ENCODE measurements around the gene C1QTNF2.

The C1QTNF2 gene

DNA sequence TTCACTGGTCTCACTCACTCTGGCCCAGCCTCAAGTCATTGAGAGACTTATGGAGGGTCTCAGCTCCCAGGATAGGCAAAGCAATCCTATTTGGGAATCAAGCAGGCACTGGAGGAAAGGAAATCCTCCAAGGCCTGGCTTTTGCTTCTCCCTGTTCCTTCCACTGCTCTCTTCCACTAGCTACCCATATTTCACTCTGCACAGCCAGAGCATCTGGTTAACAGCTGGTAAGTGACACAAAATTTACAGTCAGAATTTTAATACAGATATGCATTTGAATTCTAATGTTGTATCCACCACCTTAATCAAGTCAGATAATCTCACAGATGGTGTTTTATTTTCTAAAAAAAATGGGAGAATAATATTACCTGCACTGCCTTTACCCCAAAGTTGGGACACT is 868 bp upstream of the C1QTNF2 start:
- no peak for DNase-seq

DNA sequence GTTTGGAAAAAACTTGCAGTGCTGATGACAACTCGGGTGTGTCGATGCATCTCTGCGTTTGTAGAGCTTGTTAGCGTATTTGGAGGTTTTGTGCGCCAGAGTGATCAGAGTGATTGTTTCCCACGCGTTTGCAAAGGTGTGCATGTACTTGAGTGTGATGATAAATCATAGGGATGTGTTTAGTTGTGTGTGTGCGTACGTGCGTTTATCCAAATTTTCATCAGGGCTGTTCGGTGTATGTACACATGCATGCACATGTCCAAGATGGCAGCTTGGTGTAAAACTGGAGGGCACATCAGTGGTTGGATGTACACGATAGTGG is 248 bp upstream of the C1QTNF2 start:
- DNase-seq, result no peak

DNA sequence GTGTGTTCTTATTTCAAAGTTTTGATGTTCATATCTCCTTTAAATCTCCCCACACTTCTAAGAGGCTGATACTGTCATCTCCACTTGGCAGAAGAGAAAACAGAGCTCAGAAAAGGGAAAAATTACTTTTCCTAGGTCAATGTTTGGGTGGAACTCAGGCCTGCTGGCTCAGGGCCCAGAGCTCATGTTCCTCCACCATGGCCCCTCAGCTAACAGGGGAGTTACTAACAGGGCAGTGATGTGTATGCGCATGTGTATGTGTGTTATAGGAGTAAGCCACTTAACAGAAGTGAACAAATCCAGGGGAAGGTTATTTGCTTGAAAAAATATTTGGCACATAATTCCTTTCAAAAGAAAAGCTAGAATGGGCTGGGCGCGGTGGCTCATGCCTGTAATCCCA is 2.5 kb downstream of the C1QTNF2 start:
- no peak for DNase-seq

DNA sequence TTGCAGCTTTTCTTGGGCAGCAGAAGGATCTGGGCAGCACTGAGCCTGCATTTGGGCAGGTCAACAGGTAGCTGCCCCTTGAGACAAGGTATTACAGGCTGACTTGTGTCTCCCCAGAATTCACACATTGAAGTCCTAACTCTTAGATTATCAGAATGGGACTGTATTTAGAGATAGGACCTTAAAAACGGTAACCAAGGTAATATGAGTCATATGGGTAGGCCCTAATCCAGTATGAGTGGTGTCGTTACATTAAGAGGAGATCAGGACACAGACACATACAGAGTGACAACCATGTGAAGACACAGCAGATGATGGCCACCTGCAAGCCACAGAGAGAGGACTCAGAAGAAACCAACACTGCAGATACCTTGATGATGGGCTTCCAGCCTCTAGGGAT is 3.2 kb downstream of the C1QTNF2 start:
- peak; percentile 21 for DNase-seq

DNA sequence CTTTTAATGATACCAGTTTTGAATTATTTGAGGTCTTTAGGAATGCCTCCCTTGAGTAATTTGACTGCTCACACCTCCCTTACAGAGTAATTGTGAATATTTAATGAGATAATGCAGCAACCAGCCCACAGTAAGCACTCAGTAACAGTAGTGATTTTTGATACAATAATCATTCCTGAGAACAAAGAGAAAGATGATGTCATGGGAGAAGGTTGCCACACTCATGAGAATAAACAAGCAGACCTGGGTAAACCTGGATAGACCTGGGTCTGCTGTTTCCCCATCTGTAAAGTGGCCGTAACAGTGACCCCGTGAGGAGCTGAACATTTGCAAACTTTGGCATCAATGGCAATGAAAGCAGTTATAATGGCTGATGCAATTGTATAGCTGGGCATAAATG is 4.2 kb downstream of the C1QTNF2 start:
- no peak for DNase-seq

DNA sequence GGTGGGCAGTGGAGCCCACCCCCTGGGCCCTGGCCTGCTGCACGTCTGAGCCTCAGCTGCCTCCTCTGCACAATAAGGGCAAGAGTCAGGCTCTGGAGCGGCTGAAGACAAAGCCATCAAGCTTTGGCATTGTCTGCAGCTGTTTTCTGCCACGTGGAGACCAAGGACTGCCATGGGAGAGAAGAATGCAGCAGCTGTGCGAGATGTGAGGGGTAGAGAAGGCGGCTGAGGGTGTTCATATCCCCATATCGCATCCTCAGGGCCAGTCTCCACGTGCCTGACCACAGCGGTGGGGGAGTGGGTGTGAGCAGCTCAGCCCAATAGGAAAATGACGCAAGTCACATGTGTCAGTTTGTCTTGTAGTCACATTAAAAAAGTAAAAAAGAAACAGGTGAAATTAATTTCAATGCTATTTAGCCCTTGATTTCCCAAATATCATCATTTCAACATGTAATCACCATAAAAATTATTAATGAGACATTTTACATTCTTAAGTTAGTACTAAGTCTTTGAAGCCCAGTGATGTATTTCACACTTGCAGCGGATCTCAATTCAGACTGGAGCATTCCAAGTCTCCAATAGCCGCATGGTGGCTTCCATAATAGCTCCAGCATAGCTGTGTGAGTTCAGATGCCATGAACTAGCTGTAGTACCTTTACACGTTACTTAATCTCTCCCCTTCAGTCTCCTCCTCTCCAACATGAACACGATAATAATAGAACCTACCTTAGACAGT is 6.6 kb downstream of the C1QTNF2 start:
- DNase-seq, result no peak

DNA sequence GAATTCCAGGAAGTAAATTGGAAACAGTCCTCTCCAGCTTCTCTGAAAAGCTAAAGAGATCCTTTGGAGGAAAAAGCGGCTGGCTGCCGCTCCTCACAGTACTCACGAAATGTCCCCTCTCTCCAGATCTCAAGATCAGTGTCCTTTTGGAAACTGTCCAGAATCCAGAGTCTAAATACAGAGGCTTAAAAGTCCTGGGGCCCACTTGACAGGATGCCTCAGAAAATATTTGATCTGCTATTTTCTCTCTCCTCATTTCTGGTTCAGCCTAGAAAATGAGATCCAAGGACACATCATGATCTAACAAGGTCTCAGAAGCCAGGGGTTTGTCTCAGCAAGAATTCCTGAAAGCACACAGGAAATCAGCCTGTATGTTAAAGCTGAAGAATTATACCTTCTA is 7.2 kb downstream of the C1QTNF2 start:
- no peak for DNase-seq

DNA sequence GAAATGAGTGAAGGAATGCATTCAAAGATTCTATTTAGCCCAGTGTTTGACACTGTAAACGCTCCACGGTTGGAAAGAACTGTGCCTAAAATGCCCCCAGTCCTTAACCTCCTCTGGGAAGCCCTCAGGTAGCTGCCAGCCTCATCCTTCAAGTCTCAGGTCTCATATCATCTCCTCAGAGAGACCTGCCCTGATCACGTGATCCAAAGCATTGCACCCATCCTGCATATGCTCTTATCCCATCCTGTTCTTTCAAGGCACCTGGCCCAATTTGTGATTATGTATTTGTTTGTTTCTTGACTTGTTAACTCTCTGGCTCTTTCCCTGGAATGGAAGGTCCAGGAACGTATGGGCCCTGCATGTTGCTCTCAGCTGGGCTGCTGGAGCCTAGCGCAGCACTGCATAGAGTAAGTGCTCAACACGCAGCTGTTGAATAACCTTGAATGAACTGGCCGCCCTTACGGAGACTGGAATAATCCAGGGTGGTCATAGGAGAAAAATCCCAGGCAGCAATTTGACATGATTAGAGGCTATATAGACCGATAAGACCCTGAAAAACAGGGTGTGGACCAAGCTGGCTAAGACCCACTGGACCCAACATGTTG is 8.7 kb downstream of the C1QTNF2 start:
- DNase-seq, result no peak

DNA sequence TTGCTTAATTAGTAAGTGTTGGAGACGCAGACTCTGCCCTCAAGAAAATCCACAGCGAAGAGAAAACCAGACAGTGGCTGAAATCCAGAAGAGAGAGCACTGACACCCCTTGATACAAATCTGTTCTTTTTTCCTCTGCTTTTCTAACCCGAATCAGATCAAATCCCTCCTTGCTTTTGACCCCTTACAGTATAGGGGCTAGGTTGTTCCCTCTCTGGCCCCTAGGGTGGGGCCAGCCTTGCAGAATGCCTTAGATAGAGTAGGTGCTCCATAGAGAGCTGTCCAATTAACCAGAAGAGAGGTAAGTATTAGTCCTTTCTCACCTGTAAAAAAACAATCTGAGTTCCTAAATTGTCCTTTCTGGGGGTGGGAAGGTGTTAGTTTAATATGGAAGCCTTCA is 10.1 kb downstream of the C1QTNF2 start:
- DNase-seq, result no peak

DNA sequence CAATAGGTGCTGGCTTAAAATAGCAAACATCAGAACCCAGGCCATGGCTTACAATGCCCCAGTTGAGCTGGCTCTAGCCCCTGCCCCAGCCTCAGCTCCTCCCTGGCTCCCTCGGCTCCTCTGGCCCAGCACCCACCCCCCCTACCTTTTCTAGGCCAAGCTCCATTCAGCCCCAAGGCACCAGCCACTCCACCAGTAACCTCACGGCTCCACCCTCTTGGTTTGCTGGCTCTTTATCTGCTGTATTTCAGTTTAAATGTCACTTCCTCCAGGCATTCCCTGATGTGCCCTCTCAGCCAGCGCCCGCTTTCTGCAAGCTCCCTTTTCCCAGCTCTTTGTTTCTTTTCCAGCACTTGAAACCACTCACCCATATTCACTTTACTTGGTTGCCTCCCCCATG is 10.6 kb downstream of the C1QTNF2 start:
- no peak for DNase-seq

DNA sequence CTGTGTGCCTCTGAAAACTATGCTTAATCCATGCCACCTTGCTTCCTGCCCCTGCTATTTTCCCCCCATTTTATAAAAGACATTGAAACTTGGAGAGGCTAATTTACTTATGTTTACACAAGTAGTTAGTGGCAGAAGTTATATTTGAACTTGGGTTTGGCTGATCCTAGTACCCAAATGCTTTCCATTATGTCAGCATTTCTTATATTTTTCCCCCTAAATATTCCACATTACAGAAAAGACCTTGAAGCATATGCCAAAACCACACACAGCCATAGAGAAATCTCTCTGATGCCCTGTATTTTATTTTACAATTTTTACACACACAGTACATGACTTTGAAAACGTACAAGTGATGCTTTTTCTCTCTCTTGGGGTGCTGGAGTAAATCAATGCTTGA is 11.2 kb downstream of the C1QTNF2 start:
- DNase-seq, result no peak

DNA sequence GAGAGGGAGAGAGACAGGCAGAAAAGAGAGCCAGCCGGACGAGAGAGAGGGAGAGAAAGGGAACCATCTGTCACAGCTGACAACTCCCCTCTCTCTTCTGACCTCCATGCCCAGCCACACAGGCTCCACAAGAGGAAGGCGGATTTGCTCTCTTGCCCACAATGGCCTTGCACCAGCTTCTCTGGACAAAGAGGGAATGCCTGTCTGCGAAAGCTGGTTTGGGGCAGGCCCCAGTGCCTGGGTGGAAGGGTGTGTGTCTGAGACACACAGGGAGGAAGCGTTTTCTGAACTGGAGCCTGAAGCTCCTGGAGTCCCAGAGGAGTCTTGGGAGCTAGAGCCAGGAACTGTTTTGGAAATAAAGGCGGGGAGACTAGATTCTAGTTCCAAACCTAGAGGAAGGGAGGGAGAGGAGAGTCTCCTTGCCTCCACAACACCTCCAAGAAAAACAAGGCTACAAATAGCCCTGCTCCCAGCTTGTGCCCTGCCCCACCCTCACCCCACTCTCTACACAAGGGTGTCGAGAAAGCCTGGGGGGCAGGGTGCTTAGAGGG is 12.5 kb downstream of the C1QTNF2 start:
- no peak for DNase-seq

DNA sequence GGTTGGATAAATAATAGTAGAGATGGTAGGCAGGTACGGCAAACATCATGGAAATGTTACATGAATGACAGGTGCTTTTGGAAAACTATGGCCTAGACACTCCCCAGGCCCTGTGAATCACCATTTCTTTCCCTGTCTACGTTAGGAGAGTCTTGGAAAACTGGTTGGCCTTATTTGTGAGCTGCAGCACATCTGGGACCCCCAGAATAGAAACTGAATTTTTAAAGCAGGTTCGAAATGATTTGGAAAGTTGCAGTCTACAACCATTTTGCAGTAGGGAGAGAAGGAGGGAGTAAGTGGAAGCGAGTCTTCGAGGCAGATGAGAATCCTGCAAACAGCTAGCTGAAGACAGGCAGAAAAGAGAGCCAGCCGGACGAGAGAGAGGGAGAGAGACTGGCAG is 13.0 kb downstream of the C1QTNF2 start:
- no peak for DNase-seq

DNA sequence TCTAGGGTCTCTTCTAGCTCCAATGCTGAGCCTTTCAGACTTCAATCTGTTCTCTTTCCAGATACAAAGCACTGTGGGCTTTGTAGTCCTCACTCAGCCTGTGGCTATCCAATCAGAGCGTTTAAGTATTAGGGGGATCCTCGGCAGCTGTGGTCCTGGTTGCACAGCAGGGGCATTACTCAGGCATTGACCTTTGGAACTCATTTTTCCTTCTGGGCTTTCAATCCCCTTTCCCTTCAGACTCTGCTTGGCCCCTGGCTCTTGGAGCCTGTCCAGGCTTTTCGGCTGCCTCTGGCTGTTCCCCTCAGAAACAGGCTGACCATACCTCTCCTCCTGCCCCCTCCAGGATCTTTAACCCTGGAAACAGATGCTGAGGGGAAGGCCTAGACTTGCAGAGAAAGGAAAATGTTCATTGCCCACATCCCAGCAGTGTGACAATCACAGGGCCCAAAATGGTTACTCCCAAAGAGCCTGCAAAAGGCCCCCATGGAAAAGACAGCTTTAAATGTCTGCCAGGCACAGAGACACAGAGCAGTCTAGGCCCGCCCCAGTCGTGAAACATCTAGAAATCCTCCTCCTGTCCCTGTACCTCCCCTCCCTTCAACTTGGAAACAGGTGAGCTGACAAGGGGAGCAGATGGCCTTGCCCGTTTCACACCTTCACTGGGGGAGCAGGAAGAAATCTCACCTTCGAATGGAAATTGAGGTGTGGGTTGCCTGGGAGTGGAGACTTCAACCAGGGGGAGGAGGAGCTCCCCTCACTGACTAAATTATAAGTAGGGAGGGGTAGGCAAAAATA is 13.7 kb downstream of the C1QTNF2 start:
- DNase-seq, result no peak

DNA sequence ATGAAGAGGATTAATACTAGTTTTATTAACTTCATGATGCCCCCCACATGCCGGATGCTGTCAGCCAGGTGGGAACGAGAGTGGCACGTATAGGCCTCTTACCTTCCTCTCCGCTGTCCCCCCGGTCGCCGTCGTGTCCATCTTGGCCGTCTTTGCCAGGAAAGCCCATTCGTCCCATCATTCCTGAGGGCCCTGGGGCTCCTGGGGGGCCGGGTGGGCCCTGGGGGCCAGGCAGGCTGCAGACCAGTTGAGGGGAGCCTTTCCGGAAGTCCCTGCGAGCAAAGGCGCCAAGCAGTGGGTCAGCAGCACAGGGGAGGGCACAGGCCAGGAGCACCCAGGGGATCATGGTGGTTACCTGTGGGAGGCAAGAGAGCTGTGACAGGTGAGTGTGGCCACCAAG is 15.8 kb downstream of the C1QTNF2 start:
- DNase-seq, result no peak

DNA sequence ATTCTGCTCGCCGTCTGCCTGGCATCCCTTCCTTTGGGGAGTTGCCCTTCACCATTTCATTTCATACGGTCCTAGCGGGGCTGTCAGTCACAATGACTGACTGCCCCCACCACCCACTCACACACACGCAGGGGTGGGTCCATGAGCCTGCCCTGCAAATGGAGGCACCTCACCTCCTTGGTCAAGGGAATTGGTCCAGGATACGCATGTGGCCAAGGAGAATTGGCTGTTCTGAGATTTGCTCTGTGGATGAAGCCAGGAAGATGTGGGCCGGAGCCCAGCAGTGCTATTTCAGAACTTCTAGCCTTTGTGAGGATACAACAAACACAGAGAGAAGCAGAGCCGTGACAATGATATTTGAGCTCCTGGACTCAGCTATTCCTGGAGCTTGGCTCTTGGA is 17.0 kb downstream of the C1QTNF2 start:
- no peak for DNase-seq

DNA sequence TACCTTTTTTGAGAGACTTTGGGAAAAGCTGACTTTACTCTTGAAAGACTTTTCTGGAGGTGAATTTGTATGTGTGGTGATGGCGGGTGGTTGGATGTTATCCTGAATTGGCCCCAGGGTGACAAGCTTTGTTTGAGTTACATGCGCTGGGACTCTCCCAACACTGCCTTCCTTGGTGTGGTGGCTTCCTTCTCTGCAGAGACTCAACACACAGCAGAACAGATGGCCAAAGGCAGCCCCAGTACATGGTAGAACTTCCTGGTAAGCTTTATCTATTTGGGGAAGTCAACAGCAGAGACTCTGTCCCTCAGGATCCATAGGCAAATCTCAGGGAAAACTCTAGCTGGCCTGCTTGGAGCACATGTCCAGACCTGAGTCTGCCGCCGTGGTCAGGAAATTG is 18.1 kb downstream of the C1QTNF2 start:
- DNase-seq, result no peak

DNA sequence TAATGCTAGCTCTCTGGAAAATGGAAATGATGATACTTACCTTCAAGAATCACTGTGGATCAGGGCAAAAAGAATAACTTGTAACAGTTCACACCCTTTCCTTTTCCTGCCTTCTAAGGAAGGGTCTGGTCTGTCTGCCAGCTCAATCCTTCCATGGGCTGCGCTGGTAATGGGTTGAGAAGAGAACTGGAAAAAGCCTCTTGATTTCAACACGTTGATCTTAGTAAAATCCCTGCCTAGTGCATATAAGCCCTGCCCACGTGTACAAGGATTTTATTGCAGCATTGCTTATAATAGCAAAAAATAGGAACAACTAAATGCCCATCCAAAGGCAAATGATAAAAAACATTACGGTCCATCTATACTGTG is 20.5 kb downstream of the C1QTNF2 start:
- no peak for DNase-seq

DNA sequence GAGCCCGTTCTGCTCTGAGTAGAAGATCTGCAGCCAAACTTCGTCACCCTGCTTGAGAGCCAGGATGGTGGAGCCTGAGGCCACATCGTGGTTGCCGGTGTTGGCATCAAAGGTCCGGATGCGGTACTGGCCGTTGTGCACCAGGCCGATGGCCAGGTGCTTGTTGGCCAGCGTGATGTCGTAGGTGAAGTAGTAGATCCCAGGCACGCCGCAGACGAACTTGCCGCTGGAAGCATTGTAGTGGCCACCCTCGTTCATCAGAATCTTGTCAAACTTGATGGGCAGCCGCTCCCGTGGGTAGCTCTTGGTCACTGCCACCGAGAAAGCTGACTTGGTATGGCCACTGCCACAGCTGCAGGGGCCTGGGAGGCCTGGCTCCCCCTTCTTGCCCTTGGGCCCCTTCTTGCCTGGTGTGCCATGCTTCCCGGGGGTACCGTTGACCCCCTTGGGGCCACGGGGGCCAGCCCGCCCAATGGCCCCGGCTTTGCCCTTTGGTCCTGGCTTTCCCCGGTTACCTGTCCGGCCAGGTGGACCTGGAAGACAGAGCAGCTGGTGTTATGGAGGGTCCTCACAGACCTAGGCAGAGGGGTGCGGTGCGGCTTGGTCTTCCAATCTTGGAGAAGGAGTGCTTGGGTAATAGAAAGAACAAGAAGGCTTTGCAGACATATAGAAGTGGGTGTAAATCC is 21.0 kb downstream of the C1QTNF2 start:
- no peak for DNase-seq

DNA sequence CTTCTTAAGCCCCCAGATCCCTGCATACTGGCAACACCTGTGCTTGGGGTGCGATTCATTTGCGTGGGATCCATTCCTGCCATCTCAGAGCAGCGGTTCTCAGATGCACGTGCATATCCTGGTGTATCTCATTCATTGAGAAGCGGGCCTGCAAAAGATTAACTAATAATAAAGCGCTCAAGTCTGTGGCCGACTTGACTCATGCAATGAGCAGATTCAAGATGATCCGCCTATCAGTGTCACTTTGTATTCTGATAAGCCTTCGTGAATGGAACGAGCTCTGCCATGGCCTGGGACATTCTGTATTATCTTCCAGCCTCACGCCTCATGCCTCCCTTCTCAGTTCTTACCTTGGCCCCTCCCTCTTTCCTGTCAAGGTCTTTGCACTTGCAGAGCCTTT is 22.3 kb downstream of the C1QTNF2 start:
- no peak for DNase-seq

DNA sequence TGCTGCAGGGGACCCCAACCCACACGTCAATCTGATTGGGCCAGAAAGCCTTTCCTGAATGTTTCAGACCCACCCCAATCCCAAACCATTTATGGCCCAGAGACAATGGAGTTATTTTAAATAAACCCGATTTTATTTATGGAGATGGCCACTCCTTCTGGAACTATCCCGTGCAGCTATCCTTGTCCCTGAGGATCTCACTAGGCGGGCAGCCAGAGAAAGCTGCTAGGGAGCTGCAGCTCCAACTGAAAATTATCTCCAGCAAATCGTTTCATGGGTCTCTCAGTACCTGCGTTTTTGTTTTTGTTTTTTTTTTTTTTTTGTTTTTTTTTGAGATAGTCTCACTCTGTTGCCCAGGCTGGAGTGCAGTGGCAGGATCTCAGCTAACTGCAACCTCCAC is 23.0 kb downstream of the C1QTNF2 start:
- no peak for DNase-seq

DNA sequence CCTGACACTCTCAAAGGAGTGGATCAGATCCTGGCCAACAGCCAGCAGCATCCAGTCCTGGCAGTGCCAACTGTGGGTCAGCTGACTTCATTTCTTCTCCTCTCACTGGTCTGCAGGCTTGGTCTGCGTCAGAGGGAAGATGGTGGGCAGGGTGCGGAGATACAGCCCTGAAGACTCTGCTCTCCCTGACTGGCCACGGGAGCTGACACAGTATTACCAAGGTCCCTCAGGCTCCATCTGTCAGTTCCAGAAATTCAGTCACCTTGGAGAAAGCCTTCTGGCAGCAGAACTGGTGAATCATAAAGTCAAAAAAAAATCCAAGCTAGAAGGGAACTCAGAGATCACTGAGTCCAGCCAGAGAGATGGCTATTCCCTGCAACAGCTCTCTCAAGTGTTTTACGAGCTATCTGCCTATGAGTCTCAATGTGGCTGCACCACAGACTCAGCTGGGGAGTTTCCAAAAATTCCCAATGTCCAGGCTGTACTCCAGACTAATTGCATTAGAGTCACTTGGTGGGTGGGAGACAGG is 27.9 kb downstream of the C1QTNF2 start:
- DNase-seq, result no peak

DNA sequence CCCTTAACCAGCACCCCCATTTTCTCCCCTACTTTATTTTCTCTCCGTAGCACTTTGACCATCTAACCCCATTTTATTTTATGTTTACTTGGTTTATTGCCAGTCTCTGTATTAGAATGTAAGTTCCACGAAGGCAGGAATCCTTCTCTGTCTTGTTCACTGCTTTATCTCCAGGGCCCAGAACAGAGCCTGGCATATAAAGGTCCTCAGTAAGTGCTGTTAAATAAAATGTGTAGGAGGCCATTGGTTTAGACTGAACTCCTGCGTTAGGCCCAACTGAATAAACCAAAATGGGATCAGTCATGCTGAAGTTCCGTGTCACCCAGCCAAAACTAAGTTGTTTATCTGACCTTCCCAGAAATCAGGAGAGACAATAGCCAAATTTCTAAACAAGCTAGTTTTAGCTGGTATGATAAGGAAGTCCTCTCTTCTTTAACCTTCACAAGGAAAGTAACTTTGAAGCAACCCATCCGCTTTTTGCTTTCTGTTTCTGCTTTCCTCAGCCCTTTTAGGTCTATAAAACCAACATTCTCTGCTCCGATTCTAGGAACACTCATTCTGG is 29.0 kb downstream of the C1QTNF2 start:
- DNase-seq, result no peak
